GM21723 (cell line): ENCODE results near the gene SLC7A5.
A peak's percentile ranks its signal among the peaks of the same experiment; 100 is the strongest.
"Not testable (repeated sequence)": the region's sequence is repeated elsewhere in the genome, so short reads cannot be mapped to it uniquely, and the experiment has no call there.

ENCODE experiments used
- ATAC-seq: cut with Tn5 transposase; IDR thresholded peaks from one replicate; pipeline ENCODE4 v1.9.1; 2021; ENCODE audit warnings: mild to moderate bottlenecking, moderate library complexity; ENCODE audit not compliant: unreplicated experiment

Gene SLC7A5

DNA sequence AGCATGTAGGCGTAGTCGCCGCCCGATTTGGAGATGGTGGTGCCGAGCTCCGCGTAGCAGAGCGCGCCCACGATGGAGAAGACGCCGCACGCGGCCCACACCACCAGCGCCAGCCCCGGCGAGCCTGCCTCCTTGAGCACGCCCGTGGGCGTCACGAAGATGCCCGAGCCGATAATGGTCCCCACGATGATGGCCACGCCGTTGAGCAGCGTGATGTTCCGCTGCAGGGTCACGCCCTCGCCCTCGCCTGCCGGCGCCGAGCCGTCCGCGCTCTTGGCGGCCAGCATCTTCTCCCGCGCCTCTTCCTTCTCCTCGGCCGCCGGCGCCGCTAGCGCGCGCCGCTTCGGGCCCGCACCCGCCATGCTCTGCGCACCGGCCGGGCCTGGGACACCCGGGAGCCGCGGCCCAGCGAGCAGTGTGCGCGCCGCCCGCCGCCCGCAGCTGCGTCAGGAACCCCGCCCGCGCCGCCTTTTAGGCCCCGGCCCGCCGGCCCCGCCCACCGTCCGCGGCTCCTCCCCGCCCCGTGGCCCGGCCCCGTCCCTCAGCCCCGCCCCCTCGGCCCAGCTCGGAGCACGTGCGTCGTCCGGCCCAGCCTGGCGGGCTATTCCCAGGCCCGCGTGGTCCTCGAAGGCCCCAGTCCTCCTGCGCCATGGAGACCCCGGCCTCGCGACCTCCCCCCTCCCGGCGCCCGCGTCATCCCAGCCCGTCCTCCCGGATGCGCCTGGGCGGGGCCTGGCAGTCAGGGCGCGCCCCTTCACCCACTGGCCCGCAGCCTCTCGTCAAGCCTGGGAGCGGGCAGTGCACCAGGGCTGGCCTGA is at the start of gene SLC7A5:
Gene SLC7A5 (minus strand): TSS at position 447 of the 818 bp plus-strand sequence. CDS start 85 bp downstream, at position 362.
- ATAC-seq = peak; percentile 55

DNA sequence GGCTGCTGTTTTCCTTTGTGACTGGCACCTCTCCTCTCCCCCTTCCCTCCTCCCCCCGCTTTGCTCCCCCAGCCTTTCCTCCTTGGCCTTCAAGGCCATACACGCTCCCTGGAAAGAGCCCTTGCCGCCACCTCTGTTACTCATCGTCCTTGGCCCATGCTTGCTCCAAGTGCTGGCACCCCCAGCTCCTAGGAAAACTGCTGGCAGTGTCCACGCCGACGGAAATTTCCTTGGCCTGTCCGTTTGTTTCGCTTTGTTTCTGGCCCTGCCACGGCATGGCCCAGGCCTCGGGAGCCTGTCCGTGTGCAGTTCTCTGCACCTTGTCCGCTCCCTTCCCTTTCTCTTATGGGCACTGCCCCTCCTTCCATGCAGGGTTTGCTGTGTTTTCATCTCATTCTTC is 49.0 kb upstream of the SLC7A5 start:
- ATAC-seq = no peak

DNA sequence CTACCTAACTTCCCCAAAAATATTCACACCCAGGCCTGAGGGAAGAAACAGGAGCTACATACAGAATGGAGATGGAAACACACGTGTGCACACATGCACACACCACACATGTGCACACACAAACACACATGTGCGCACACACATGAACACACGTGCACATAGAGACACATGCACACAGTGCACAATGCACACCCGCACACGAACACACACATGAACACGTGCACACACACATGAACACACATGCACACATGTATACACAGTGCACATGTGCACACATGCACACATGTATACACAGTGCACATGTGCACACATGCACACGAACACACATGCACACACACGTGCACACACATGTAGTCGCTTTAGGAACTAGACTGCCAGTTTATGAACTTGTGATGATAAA is 48.2 kb upstream of the SLC7A5 start:
- no peak for ATAC-seq

DNA sequence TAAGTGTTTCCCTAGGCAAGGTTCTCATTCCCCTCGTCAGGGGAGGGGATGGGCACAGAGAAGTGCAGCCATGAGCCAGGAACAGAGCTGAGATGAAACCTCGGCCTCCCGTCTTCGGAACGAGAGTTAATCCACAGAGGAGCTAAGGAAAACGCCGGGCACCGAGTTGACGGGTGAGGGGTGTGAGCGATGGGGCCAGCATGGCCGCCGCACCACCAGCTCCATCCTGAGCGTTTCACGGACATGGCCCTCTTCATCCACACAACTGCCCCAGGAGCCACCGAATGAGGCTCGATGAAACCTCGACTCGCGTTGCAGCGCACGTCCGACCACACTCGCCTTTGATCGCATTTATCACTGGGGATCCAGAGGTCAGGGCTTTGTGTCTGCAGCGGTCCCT is 45.5 kb upstream of the SLC7A5 start:
- no peak for ATAC-seq

DNA sequence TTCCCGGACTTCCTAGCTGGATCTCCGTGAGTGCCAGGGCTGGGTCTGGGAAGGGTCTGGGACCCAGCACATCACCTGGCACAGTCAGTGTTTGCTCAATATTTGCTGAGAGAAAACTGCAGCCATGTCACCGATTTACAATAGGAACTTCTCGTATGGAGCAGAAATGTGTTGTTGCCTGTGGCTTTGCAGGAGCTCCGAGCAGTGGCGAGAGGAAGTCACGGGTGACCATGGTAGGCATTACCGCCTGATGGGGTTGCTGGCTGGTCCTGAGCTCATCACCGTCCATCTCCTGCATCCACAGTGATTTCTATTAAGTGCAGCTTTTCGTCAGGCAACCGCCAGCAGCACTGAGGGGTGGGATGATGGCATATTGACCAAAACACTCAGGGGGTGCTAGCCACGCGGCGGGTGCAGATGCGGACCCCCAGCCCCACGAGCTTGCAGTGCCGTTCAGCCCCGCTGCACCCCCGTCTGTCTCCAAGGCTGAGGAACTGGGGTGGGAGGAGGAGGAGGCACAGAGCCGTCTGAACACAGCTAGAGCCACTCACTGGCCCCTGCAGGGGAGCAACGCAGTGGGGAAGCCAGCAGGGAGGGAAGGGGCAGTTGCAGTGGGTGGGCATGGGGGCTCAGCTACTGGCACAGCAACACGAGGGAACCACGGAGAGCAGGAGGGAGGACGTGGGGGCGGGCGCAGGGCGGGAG is 44.9 kb upstream of the SLC7A5 start:
- not testable (repeated sequence) for ATAC-seq

DNA sequence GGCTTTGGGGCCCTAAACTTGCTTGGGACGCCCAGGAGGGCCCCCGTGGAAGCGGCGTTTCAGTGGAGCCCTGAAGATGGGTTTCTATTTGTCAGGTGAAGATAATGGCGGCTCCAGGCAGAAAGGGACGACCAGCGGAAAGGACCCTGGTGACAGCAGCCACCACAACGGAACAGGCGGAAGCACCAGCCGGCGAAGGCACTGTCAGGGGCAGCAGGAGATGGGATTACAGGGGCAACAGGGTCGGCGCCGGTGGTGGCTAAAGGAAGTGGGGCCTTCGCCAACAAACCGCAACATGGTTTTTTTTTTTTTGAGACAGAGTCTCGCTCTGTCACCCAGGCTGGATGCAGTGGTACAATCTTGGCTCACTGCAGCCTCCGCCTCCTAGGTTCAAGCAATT is 43.4 kb upstream of the SLC7A5 start:
- not testable (repeated sequence) for ATAC-seq

DNA sequence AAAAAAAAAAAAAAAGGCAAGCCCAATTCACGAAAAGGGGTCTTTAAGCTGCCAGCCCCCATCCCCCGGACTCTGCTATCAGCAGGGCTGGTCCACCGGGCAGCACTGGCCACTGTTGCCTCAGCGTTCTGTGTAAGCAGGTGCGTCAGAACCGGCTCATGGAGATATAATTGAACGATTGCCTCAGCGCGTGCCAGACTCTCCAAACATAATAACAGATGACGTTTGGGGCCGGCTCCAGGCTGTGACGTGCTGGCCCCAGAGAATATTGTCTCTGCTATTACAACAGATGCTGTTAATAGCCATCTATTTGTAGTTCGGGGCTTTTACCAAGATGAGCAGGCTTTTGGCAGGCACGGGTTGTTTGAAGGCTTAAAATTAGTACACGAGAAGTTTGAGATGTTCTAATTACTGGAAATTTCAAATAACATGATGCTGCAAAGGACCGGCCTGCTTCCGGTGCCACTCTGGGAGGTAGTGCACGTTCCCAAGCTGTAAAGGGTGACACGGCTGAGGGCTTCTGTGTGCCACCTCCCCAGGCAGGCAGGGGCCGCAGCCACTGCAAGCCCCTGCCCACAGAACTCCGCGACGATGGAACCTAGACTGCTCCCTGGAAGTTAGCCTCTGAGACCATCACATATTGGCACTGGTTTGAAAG is 41.9 kb upstream of the SLC7A5 start:
- not testable (repeated sequence) for ATAC-seq

DNA sequence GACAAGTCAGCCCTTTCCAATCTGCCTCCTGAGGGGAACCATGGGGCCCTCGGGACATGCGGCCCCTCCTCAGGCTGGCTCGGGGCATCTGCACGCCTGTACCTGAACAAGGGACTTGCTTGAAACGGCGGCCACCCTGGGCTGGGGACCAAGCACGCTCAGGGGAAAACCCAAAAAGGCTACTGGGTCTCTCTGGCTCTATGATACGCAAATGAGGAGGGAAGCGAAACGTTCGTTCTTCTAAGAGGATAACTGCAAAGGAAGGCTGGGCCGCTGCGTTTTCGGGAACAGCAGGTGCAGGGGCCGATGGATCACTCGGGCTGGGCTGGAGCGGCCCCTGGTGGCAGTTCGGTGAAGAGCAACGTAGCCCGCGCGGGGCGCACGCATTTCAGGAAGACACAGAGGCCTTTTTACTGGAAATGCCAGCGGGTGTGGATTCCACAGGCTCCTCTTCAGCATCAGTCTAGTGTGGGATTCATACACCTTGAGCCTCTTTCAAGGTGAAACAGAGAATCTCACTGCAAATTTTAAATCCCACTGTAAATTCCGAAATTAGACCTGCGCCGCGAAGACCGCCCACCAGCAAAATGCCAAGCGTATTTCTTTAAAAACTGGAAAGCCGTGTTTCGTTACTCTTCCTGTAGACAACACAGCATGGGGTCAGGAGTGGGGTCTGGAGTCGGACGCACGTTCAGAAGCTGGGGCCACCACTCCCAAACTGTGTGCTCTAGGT is 40.1 kb upstream of the SLC7A5 start:
- ATAC-seq = peak; percentile 83

DNA sequence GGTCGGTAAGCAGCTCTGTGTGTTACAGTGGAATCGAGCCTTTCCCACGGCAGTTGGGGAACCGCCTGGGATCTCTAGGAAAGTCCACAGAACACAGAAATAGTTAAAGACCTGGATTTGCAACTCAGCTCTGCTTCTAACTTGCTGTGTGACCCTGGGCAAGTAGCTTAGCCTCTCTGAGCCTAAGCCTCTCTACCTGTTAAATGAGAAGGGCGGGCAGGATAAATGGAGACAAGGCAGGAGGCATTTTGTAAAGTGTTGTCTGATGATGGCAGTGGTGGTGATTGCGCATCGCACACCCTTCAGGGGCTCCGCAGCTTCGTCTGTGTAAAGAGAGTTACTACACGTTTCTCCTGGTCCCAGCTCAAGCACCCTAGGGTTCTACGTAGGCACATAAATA is 38.8 kb upstream of the SLC7A5 start:
- ATAC-seq = not testable (repeated sequence)

DNA sequence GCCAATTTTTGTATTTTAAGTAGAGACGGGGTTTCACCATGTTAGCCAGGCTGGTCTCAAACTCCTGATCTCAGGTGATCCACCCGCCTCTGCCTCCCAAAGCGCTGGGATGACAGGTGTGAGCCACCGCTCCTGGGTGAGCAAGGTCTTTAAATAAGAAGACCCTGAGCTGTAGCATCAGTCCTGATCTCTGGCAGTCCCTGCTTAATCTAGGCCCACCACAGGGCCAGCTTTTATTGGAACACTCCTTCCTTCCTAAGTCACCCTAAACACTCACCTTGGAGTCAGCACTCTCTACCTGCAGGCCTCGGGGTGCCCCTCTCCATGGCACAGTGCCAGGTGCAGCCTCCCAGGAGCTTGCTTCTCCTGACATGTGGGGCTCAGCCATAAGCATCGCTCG is 36.2 kb upstream of the SLC7A5 start:
- not testable (repeated sequence) for ATAC-seq

DNA sequence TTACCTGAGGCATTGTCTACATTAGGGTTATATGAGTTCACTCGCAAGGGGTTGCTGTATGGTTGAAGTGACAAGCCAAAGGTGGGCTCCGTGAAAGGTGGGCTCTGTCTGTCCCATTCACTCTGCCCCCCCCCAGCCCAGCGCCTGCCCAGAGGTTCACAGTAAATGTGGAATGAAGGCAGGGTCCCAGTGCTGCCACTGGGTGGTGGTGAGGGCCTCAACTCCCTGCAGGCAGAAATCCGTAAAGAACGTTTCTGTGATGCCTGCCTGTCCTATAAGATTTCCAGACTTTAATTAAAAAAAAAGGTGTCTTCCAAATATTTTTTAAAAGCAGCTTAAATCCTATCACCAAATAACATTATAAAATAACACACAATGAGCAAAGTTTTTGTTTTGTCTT is 35.7 kb upstream of the SLC7A5 start:
- ATAC-seq = not testable (repeated sequence)

DNA sequence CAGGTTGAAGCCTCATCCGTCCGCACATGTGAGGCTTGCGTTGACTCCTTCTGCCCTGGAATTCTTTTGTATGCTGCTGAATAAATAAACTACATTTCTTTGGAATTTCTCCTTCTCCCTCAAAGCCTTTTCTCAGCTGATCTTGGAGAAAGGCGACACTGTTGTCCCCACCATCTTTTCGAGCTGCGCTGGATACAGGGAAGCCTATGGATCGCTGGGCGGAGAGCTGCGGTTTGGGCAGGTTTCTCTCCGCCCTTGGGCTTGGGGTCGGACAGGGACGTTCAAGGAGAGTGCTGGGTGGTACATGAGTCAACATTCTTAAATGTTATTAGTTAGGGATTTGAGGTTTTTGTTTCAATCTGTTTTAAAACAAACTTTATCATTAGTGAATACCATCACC is 31.2 kb upstream of the SLC7A5 start:
- ATAC-seq = not testable (repeated sequence)

DNA sequence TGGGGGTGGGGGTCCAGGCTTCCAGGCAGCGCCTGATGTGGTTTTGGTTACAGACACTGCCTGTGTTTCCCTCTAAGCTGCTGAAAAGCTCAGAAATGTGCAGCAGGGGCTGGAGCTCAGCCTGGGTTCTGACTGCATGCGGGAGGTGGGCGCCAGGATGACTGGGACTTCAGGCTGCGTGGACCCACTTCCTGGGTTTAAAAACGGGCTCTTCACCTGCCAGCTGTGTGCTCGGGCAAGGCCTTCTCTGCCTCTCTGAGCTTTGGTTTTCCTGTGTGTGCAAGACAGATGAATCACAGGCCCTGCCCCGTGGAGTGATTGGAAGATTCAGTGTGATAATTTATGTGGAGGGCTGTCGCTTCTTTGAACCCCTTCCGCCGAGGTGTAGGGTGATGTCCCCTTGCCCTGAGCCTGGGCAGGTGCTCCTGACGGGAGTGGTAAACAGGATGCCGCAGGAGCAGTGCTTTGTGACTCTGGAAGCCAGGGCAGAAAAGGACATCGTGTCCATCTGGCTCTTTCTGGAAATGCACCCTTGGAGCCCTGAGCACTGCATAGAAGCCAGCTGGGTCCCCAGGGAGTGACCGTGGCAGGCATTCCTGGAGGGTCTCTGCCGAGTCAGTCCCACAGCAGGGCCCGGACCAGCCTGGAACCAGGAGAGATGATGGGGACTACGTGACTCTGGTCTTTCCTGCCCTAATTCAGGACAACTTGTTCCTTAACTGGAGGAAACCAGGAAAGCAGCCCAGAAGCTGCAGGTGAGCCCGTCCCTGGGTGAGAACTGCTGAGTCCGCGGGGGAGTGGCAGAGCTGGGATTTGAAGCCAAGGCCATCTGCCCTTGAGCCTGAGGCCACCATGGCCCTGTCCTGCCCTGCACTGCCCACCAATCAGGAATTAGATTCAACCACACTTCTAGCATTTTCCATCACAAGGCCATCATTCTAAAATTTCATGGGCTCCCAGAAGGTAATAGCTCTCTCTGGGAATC is 28.5 kb upstream of the SLC7A5 start:
- no peak for ATAC-seq

DNA sequence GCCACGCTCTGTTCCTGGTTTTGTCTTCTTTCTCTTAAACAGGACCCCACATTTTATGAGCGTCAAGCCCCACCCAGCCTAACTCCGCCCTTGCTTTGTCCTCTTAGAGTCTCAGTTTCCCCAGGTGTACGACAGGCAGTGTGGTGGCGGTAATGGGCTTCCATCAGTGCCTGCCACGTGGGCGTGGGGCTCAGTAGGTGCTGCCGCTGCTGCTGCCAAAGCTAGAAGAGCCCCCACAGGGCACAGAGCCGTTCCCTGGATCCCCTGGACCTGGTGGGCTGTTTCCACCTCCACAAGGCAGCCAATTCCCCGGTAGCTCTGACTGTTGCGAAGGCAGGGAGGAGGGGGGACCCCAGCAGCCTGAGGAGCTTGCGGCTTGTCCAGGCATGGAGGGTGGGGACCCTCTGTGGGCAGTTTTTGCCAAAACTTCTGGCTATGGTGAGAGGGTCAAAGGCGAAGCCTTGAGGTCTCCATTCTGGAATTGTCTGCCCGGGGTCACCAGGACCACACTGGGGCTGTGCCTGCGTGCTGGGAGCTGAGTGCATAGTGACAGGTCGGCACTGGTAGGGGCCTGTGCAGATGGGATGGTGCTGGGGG is 27.7 kb upstream of the SLC7A5 start:
- ATAC-seq = not testable (repeated sequence)

DNA sequence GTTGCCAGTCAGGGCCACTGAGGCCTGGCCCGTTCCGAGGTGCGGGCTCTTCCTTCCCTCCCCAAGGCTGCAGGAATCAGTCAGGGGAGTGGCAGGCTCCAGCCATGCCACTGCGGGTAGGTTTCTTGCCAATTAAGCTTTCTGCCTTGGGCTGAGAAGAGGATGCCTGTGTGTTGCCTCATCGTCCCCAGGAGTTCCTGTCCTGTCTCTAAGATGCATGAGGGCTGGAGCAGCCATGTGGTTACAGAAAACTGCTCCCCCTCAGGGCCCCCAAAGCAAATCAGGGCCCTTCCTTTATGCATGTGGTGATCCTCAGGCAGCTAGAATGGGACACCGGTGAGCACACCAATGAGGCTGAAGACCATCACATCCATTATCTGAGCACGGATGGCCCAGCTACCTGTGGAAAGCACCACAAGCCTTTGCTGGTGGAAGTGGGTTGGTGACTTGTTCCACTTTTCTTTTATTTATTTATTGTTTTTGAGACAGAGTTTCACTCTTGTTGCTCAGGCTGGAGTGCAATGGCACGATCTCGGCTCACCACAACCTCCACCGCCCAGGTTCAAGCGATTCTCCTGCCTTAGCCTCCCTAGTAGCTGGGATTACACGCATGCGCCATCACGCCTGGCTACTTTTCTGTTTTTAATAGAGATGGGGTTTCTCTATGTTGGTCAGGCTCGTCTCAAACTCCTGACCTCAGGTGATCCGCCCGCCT is 27.0 kb upstream of the SLC7A5 start:
- not testable (repeated sequence) for ATAC-seq

DNA sequence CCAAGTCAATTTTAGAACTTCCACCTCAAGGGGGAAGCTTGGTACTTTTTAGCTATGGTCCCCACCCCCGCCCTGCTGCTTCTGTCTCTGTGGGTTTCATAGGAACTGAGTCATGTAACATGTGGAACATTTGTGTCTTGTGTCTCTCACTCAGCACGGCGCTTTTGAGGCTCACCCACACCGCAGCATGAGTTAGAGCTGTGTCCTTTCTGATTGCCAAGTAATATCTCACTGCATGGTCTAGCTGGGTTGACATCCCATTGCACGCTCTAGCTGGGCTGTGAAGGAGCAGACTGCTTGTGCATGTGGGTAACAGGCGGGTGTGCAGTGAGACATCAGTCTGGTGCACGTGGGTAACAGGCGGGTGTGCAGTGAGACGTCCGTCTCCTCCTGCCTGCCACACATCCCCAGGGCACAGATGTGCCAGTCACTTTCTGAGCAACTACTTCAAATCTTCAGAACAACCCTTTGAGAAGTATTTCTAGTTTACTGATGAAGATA is 26.4 kb upstream of the SLC7A5 start:
- peak; percentile 76 for ATAC-seq

DNA sequence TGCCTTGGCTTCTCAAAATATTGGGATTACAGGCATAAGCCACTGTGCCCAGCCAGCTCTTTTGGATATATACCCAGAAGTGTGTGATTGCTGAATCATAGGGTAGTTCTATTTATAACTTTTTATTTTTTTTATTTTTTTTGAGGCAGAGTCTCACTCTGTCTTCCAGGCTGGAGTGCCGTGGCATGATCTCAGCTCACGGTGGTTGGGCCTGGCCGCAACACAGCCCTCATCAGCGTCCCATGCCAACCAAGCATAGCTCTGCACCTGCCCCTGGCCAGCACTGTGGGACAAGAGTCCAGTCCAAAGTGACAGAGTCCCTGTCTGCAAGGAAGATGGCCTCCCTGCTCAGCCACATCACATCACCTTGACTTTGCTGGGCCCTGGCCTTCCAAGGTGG is 24.7 kb upstream of the SLC7A5 start:
- ATAC-seq = not testable (repeated sequence)

DNA sequence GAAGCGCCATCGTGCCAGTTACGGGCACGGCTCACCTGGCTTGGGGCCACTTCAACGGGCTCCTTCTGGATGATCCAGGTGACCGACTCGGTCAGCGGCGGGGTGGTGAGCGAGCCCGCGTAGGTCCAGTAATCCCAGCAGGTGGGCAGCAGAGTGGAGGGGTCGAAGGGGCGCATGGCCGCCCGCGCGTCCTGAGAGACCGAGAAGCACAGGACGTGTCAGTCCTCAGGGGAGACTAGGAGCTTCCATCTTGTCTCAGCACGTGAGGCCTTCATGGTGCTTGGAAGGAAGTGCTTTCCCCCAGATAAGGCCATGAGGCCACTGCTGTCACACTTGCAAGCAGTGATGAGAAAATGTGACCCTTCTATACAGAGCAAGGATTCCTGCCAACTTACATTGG is 22.5 kb upstream of the SLC7A5 start:
- ATAC-seq = no peak

DNA sequence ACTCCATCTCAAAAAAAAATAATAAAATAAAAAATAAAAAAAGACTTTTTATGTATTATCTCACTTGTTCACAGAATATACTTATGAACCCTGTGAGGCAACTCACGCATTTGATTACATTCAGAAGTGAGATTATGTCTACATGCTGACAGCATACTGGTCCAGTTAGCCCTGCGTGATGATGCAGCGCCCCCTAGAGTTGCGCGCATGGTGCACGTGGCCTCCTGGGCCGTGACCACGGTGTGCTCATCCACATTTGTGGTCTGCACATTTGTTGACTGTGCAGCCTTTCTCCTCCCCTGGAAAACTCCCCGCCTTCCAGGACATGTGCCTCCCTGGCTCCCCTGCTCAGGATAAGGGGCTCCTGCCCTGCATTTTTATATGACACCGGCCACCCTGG is 20.5 kb upstream of the SLC7A5 start:
- not testable (repeated sequence) for ATAC-seq
